Adrenal gland (tissue), 19 donors: ENCODE data around the gene LRATD1. TPM values are rescaled to one million over a fixed set of nuclear protein-coding genes. Genes with fewer than 3 reads are reported as not detected.

Source experiments
- DNase-seq, 7 donors: peaks; one replicate each; pipeline ENCODE4 v3.0.0-alpha.2; 2019 to 2020
- H3K27ac ChIP-seq, 5 donors: fragments of 200-600 bp; sonication (generic) in 4 of 5; 1 replicate in 3 of 5; 2 replicates in 2 of 5; pipeline versions ENCODE4 v1.5.1 to v1.8.0; 2016 to 2020; ENCODE audit warnings: mild to moderate bottlenecking in 1 of 5
- H3K27me3 ChIP-seq: fragments of 200-600 bp; 2 replicates; pipeline ENCODE4 v1.8.0; 2021
- H3K36me3 ChIP-seq, 2 donors: fragments of 200-600 bp; replicated peaks in 1 of 2; 1 replicate in 1 of 2; 2 replicates in 1 of 2; pipeline versions ENCODE4 v1.5.1 to v1.8.0; 2018 to 2022
- H3K4me1 ChIP-seq, 2 donors: fragments of 200-600 bp; replicated peaks in 1 of 2; 1 replicate in 1 of 2; 2 replicates in 1 of 2; pipeline versions ENCODE4 v1.5.1 to v1.8.0; 2018 to 2021
- H3K4me3 ChIP-seq, 4 donors: fragments of 200-600 bp; sonication (generic) in 3 of 4; one replicate each; pipeline ENCODE4 v1.5.1; 2016 to 2018
- H3K9me3 ChIP-seq, 3 donors: fragments of 200-600 bp; sonication (generic) in 1 of 3; replicated peaks in 1 of 3; 1 replicate in 2 of 3; 2 replicates in 1 of 3; pipeline versions ENCODE4 v1.5.1 to v1.8.0; 2016 to 2021
- POLR2A ChIP-seq, 2 donors: fragments of 450-650 bp; IDR thresholded peaks; one replicate each; pipeline ENCODE4 v1.6.1; 2017; ENCODE audit warnings: antibody characterized with exemption in 2 of 2, mild to moderate bottlenecking in 2 of 2, moderate library complexity in 1 of 2
- WGBS, 4 donors: extraction: QIAGEN DNeasy Blood & Tissue Kit in 2 of 4; methylation state at CpG; one replicate each; pipeline versions ENCODE4 v1.1.5 to v1.1.7; 2013 to 2017; 5-methylcytosine and 5-hydroxymethylcytosine counted together
- intact Hi-C, 2 donors: fragments of 100-400 bp; cut with DNase I; formaldehyde crosslinking; loops; one replicate each; pipeline versions ENCODE4 v1.14.1 to v1.15.0; 2022 to 2023
- long read RNA-seq, 10 donors: library from polyadenylated mRNA in 3 of 10; unstranded in 2 of 10; stranded (forward) in 1 of 10; transcript quantifications; one replicate each; pipeline ENCODE4 v2.0.0 and lab custom pipeline, GENCODE V29; 2021 to 2026
- polyA plus RNA-seq, 3 donors: library from polyadenylated mRNA; stranded (reverse); fragments of 200-250 nt in 2 of 3; fragments of 350-450 nt in 1 of 3; fragmentation: Illumina TruSeq in 1 of 3; extraction: RNeasy Lipid Tissue Mini Kit (QIAGEN cat#74804) in 1 of 3; gene quantifications; one replicate each; pipeline ENCODE4 v1.2.3, GENCODE V29; 2013 to 2014
- total RNA-seq, 9 donors: library from RNA; depleted of rRNA in 4 of 9; stranded (reverse); fragments of >200 nt in 4 of 9; fragments of 120-200 nt in 1 of 9; fragmentation: NEBNext Ultra II Directional in 1 of 9; extraction: Animal tissue kit (Norgen Biotek cat#: 25700) in 1 of 9; gene quantifications; one replicate each; pipeline versions ENCODE4 v1.1.0 to v1.2.4, GENCODE V29; 2013 to 2023
- TF ChIP-seq, protein P1 (sequence below), 6 experiments: fragments of 450-650 bp in 4 of 6; fragments of 200-600 bp in 2 of 6; sonication (generic) in 1 of 6; IDR thresholded peaks; 1 replicate in 5 of 6; 2 replicates in 1 of 6; pipeline versions ENCODE4 v1.5.1 to v1.8.0; 2016 to 2021; ENCODE audit warnings: antibody characterized with exemption in 6 of 6, mild to moderate bottlenecking in 2 of 6, moderate library complexity in 1 of 6
- donor health status: healthy with polysubstance abuse.
- donor health status: Bipolar disorder and iron deficiency.
- donor health status: DM: yes; HTN: yes; CAD: no.
- donor health status: DM: no; HTN: no; CAD: no.
- donor health status: DM: no; HTN: no; CAD: no.
- donor health status: DM: yes; HTN: yes; CAD: no.

Gene LRATD1, protein sequence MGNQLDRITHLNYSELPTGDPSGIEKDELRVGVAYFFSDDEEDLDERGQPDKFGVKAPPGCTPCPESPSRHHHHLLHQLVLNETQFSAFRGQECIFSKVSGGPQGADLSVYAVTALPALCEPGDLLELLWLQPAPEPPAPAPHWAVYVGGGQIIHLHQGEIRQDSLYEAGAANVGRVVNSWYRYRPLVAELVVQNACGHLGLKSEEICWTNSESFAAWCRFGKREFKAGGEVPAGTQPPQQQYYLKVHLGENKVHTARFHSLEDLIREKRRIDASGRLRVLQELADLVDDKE
- total RNA-seq (1 to 10 TPM; 1.2 to 5.0 (median 2.5) TPM), polyA plus RNA-seq (1 to 10 TPM; 2.1 to 2.7 (median 2.6) TPM)
- long read RNA-seq, donor 1, result 0 reads
- long read RNA-seq, donor 2, result 0 reads
- long read RNA-seq, donor 3, result 0 reads
- long read RNA-seq, donor 4, partial matches to known transcripts, result 0 of 3 reads
- long read RNA-seq, donor 4, other reads (novel, unspliced or antisense), result 3 of 3 reads
- long read RNA-seq, donor 5, full-length matches to known transcripts, result 7 of 15 reads
- long read RNA-seq, donor 5, partial matches to known transcripts, result 5 of 15 reads
- long read RNA-seq, donor 5, other reads (novel, unspliced or antisense), result 3 of 15 reads
- long read RNA-seq, donor 6, result 0 reads
- long read RNA-seq, donor 7, result 0 reads
- long read RNA-seq, donor 8, result 0 reads
- long read RNA-seq, donor 9, result 0 reads
- long read RNA-seq, donor 10, result 0 reads

DNA sequence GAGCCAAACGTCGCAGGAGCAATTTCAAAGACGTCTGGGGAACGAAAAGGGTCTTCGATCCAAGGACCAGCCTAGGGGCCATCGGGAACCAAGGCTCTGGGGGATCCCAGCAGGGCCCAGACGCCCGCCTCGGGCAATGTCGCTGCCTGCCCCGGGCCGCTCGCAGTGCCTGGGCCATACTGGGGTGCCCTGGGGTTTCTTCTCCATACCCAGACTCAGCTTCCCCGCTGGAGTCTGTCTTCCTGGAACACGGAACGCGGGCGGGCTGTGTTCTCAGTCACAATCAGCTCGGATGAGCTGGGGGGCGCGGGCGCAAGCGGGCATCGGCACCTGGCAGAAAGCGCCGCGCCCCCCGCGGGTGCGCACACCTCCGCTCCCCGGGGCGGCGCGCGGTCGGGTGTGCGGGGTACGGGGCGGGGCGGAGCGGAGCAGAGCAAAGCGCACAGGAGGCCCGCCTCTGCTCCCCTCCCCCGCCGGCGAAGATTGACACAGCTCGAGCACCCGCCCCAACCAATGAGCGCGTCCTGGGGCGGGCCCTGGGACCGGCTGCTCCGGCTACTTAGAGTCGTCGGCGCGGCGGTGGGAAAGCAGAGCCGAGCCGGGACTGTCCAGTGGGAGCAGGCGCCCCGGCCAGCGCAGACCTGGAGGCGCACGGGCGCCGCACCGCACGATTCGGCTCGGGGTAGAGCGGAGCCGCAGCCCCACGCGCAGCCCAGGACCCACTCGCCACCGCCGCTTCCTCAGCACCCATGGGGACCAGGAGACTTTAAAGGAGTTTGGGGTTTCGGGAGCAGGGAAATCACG is at the start of gene LRATD1:
LRATD1 (plus strand) TSS at position 585 of the 804 bp plus-strand sequence. CDS start 1,263 bp downstream, outside the sequence.
- WGBS, 4 donors, result 1 to 3% (median 2%) methylated on average over 6 to 81 of the region's 81 CpGs
- peaks cover 7 to 16% of the 10 kb centered on the region in 2 donors for H3K4me1 ChIP-seq

DNA sequence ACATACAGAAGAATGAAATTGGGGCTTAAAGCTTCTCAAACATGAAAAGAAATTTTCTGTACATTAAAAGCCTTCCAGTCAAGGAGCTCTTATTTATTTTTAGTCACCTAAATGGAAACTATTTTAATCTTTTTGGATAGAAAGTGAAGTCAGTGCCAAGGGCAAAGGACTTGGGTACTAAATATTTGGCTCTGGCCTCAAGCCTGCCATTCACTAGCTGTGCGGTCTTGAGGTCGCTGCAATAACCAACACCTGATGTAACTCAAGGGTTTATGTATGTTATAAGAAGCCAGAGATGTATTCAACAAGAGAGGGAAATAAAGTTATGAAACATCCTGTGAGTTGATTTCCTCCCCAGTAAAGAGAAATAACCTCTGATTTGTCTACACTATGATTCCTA is 49.5 kb upstream of the LRATD1 start:
- no peaks in the 10 kb centered on the region for H3K27me3 ChIP-seq
- 87 to 92% (median 90%) methylated on average over 2 of the region's 2 CpGs for WGBS, 4 donors
- no peak overlapping the region for H3K27ac ChIP-seq
- no peak for TF ChIP-seq POLR2A (IDR thresholded peaks at IDR 0.05)
- TF ChIP-seq, protein P1, sequence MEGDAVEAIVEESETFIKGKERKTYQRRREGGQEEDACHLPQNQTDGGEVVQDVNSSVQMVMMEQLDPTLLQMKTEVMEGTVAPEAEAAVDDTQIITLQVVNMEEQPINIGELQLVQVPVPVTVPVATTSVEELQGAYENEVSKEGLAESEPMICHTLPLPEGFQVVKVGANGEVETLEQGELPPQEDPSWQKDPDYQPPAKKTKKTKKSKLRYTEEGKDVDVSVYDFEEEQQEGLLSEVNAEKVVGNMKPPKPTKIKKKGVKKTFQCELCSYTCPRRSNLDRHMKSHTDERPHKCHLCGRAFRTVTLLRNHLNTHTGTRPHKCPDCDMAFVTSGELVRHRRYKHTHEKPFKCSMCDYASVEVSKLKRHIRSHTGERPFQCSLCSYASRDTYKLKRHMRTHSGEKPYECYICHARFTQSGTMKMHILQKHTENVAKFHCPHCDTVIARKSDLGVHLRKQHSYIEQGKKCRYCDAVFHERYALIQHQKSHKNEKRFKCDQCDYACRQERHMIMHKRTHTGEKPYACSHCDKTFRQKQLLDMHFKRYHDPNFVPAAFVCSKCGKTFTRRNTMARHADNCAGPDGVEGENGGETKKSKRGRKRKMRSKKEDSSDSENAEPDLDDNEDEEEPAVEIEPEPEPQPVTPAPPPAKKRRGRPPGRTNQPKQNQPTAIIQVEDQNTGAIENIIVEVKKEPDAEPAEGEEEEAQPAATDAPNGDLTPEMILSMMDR (IDR thresholded peaks at IDR 0.05), result no peak
- no peak for DNase-seq
- H3K4me3 ChIP-seq, result no peak overlapping the region
- no peaks in the 10 kb centered on the region for H3K4me1 ChIP-seq
- H3K36me3 ChIP-seq, result no peaks in the 10 kb centered on the region
- intact Hi-C loops, result no loop called here
- H3K9me3 ChIP-seq, result no peaks in the 10 kb centered on the region

More for the DNA sequence above, at the start of gene LRATD1:
- Histone ChIP-seq H3K36me3 (no peaks in the 10 kb centered on the region), H3K9me3 (no peaks in the 10 kb centered on the region), H3K27ac (no peak within 1 kb of the TSS), H3K4me3 (peak within 1 kb of the TSS in 2 of 4 donors; percentile 4 to 66), H3K27me3 (peaks cover 4% of the 10 kb centered on the region)
- peak; percentile 84 to 92 (median 89) for DNase-seq
- intact Hi-C loops, result no loop called here
- TF ChIP-seq, protein P1 (IDR thresholded peaks at IDR 0.05), result no peak
- peak; percentile 75 to 86 for TF ChIP-seq POLR2A (IDR thresholded peaks at IDR 0.05)

DNA sequence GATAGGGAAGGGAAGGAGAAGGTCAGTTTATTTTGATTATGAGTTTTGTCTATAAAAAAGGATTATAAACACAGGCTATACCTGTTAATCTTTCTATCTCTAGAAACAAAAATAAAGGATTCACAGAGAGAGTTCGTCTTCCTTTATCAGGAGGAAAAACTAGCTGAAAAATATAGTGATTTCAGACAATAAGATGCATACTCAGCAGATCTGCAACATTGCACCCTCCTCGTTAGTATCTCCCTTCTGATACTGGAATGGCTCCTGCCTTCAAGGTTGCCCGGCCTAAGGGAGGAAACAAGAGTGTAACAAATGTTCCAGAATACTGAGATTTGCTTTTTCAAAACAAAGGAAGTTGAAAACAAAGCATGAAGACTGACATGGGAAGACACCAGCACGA is 48.7 kb upstream of the LRATD1 start:
- TF ChIP-seq POLR2A (IDR thresholded peaks at IDR 0.05), result no peak
- TF ChIP-seq, protein P1 (IDR thresholded peaks at IDR 0.05), result no peak
- Histone ChIP-seq H3K27ac (no peak overlapping the region), H3K27me3 (no peaks in the 10 kb centered on the region), H3K36me3 (no peaks in the 10 kb centered on the region), H3K4me3 (no peak overlapping the region), H3K4me1 (no peaks in the 10 kb centered on the region), H3K9me3 (no peaks in the 10 kb centered on the region)
- intact Hi-C loops, result no loop called here
- DNase-seq, result no peak
- WGBS, 4 donors, result 42 to 54% (median 51%) methylated on average over 4 of the region's 4 CpGs

DNA sequence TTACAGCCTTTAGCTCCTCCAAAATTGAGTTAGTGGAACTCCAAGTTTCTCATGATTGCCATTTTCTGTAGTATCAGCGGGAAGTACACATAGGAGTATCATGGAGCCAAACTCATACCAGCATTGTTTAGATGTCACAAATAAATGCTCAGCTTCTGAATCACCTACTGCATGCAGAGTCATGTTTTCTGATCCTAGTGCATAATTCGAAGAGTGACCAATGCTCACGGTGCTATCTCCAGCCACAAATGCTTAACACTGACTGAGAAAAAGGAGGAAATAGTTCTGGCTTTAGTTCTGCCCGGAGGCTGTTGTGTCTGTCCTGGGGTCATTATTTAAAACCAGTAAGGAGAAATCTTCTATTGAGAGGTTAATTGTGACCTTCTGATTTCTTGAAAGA is 45.4 kb upstream of the LRATD1 start:
- intact Hi-C loops, result no loop called here
- no peaks in the 10 kb centered on the region for H3K9me3 ChIP-seq
- no peak for DNase-seq
- 82 to 91% (median 87%) methylated on average over 4 of the region's 4 CpGs for WGBS, 4 donors
- no peak overlapping the region for H3K27ac ChIP-seq
- no peak for TF ChIP-seq POLR2A (IDR thresholded peaks at IDR 0.05)
- TF ChIP-seq, protein P1 (IDR thresholded peaks at IDR 0.05), result no peak
- no peaks in the 10 kb centered on the region for H3K36me3 ChIP-seq
- H3K4me3 ChIP-seq, result no peak overlapping the region
- H3K27me3 ChIP-seq, result no peaks in the 10 kb centered on the region
- no peaks in the 10 kb centered on the region for H3K4me1 ChIP-seq
